Muscle layer of colon (tissue), 2 donors: ENCODE data around the gene GPT2.
"Not testable (repeated sequence)": the region's sequence is repeated elsewhere in the genome, so short reads cannot be mapped to it uniquely, and the experiment has no call there.

Source experiments
- H3K27ac ChIP-seq: one replicate; pipeline ENCODE4 v1.7.0; 2013; ENCODE audit warnings: low read depth, mild to moderate bottlenecking, low read length, moderate library complexity
- H3K27me3 ChIP-seq, 2 donors: one replicate each; pipeline ENCODE4 v1.7.0; 2013; ENCODE audit warnings: low read length in 2 of 2, mild to moderate bottlenecking in 2 of 2; ENCODE audit not compliant: insufficient read depth in 2 of 2, control insufficient read depth in 1 of 2
- H3K36me3 ChIP-seq: one replicate; pipeline ENCODE4 v1.7.0; 2013; ENCODE audit warnings: mild to moderate bottlenecking, low read length; ENCODE audit not compliant: insufficient read depth
- H3K4me1 ChIP-seq: one replicate; pipeline ENCODE4 v1.7.0; 2013; ENCODE audit warnings: mild to moderate bottlenecking, low read length; ENCODE audit not compliant: insufficient read depth
- H3K4me3 ChIP-seq, 2 donors: one replicate each; pipeline ENCODE4 v1.7.0; 2013; ENCODE audit warnings: low read length in 2 of 2, low read depth in 1 of 2, mild to moderate bottlenecking in 1 of 2, moderate library complexity in 1 of 2
- H3K9ac ChIP-seq: one replicate; pipeline ENCODE4 v1.7.0; 2013; ENCODE audit warnings: low read length
- H3K9me3 ChIP-seq: one replicate; pipeline ENCODE4 v1.7.0; 2013; ENCODE audit warnings: mild to moderate bottlenecking, low read length
- donor health status: abdominal sarcoma.
- donor health status: Adenocarcinoma of cecum.

Gene GPT2

DNA sequence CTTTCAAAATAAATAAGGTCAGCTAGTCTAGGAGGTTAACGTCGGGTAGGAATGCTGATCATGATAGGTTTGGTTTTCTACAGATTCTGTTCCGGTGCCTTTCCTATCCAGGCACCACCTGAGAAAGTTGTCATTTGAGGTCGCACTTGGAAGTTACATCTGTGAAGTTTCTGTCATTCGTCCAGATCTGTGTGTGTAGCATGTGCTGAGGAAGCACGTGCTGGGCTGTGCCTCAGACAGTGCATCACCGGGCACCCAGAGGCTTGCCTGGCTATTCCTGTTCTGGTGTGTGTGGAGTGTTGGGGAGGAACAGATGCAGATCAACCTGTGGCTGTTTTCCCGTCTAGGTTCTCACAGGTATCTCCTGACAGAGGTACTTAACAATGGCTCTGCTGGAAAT, 46.7 kb downstream of the GPT2 start:
- Histone ChIP-seq H3K27me3 (no peaks in the 10 kb centered on the region), H3K4me3 (no peak overlapping the region), H3K27ac (no peak overlapping the region), H3K9me3 (no peaks in the 10 kb centered on the region), H3K36me3 (peaks cover 11% of the 10 kb centered on the region), H3K9ac (no peak overlapping the region), H3K4me1 (no peaks in the 10 kb centered on the region)

DNA sequence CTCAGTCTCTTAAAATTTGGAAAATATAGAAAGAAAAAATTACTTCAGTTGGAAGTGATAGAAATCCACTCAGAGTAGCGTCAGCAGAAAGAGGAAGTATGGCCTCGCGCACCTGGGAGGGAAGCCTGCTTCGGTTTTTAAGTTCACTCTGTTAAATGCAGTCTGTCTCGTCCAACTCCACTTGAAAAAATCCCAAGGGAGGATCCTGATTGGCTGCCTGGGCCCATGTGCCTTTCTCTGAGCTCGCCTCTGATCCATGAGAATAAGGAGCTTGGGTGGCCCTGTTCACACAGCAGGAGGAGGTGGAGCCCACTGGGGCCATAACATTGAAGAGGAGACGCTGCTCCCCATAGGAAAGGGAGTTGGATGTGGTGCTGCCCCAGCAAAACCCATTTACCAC, 48.6 kb downstream of the GPT2 start:
- H3K9ac ChIP-seq: no peak overlapping the region

DNA sequence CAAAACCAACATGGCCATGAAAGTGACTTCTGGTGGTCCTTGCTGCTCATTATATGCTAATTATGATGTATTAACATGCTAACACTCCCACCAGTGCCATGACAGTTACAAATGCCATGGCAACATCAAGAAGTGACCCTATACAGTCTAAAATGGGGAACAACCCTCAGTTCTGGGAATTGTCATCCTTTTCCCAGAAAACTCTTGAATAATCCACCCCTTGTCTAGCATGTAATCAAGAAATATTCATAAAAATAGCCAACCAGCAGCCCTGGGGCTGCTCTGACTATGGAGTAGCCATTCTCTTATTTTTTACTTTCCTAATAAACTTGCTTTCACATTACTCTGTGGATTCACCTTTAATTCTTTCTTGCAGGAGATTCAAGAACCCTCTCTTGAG, 53.4 kb downstream of the GPT2 start:
- Histone ChIP-seq H3K36me3 (no peaks in the 10 kb centered on the region), H3K27me3 (no peaks in the 10 kb centered on the region), H3K9me3 (no peaks in the 10 kb centered on the region), H3K4me1 (no peaks in the 10 kb centered on the region), H3K27ac (no peak overlapping the region), H3K9ac (no peak overlapping the region), H3K4me3 (no peak overlapping the region)

More for the DNA sequence above, 48.6 kb downstream of the GPT2 start:
- no peaks in the 10 kb centered on the region for H3K27me3 ChIP-seq
- no peaks in the 10 kb centered on the region for H3K9me3 ChIP-seq
- H3K4me3 ChIP-seq: no peak overlapping the region
- H3K36me3 ChIP-seq: no peaks in the 10 kb centered on the region
- no peaks in the 10 kb centered on the region for H3K4me1 ChIP-seq
- H3K27ac ChIP-seq: no peak overlapping the region

DNA sequence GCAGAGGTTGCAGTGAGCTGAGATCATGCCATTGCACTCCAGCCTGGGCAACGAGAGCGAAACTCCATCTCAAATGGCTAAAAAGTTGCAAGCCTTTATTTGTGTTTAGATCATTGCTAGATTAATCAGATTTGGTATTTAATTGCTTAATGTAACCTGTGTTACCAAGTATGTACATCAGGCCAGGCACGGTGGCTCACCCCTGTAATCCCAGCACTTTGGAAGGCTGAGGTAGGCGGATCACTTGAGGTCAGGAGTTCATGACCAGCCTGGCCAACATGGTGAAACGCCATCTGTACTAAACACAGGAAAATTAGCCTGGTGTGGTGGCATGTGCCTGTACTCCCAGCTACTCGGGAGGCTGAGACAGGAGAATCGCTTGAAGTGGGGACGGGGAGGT, 60.6 kb downstream of the GPT2 start:
- not testable (repeated sequence) for H3K27me3 ChIP-seq, H3K9ac ChIP-seq, H3K36me3 ChIP-seq, H3K9me3 ChIP-seq, H3K4me1 ChIP-seq, H3K27ac ChIP-seq, H3K4me3 ChIP-seq

DNA sequence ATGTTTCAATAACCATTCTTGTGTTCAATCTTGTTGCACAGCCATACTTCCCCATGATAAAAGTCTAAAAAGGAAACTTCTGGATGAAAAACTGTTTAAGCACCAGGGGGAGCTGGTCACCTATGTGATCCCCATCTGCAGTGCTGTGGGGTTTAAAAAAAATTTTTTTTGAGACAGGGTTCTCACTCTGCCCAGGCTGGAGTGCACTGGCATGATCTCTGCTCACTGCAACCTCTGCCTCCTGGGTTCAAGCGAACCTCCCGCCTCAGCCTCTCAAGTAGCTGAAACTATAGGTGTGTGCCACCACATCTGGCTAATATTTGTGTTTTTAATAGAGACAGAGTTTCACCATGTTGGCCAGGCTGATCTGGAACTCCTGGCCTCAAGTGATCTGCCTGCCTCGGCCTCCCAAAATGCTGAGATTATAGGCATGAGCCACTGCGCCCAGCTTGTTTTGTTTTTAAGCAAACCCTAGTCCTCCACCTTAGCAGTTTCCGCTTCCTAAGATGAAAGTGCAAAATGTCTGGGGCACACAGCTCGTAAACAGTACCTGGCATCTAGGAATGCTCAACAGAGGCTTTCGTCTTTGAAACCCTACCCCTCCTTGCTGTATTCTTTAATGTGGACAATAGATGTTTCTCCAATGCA, 63.9 kb downstream of the GPT2 start:
- no peak overlapping the region for H3K9ac ChIP-seq
- H3K4me1 ChIP-seq: no peaks in the 10 kb centered on the region
- no peaks in the 10 kb centered on the region for H3K9me3 ChIP-seq
- no peaks in the 10 kb centered on the region for H3K36me3 ChIP-seq
- no peak overlapping the region for H3K4me3 ChIP-seq
- no peak overlapping the region for H3K27ac ChIP-seq
- no peaks in the 10 kb centered on the region for H3K27me3 ChIP-seq

DNA sequence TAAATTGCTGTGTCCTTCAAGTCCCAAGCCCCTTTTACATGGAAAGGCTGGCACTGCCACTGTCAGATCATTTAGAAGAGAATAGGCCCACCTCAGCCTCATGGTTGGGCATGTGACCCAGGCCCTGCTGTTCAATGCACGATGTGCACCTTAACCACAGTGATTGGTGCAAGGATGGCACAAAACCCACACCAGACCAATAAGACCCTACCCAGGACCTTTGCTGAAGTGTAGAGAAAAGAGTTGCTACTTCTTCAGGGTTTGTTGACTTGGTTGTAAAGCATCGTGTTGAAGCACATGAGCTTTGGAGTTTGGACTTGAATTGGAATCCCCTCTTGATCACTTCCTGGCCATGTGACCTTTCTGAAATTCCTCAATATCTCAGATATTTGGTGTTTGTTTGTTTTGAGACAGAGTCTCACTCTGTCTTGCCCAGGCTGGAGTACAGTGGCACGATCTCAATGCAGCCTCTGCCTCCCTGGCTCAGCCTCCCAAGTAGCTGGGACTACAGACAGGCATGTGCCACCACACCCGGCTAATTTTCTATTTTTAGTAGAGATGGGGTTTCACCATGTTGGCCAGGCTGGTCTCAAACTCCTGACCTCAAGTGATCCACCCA, 64.5 kb downstream of the GPT2 start:
- no peak overlapping the region for H3K27ac ChIP-seq
- H3K27me3 ChIP-seq: no peaks in the 10 kb centered on the region
- no peak overlapping the region for H3K9ac ChIP-seq
- no peaks in the 10 kb centered on the region for H3K4me1 ChIP-seq
- H3K4me3 ChIP-seq: no peak overlapping the region
- H3K9me3 ChIP-seq: no peaks in the 10 kb centered on the region
- no peaks in the 10 kb centered on the region for H3K36me3 ChIP-seq

DNA sequence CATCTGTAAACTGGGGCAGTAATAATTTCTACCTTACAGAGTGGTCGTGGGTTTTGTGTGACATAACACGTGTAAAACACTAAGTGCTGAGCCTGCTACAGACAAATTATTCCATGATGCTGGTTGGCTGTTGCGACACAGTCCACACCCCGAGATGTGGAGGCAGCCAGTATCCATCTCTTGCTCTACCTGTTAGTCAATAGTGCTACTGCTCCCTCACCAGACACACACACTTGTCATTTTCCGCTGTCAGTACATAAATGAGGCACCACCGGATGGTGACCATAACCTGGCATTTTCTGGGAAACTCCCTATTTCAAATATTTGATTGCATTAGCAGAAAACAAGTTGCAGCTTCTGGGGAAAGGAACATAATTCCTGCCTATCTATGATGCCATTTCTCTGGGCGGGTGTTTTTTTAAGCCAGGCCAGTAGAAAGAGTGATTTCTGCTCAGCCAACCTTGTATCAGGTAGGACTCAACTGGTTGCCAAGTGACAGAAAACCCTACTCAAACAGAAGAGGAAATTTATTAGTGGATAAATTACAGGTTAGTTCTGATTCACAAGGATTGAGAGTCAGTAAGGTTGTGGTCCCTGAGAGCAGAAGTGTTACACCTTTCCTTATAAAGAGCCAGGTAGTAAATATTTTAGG, 65.2 kb downstream of the GPT2 start:
- no peaks in the 10 kb centered on the region for H3K9me3 ChIP-seq
- H3K4me1 ChIP-seq: no peaks in the 10 kb centered on the region
- H3K36me3 ChIP-seq: no peaks in the 10 kb centered on the region
- H3K4me3 ChIP-seq: no peak overlapping the region
- no peak overlapping the region for H3K9ac ChIP-seq
- no peak overlapping the region for H3K27ac ChIP-seq
- H3K27me3 ChIP-seq: no peaks in the 10 kb centered on the region

DNA sequence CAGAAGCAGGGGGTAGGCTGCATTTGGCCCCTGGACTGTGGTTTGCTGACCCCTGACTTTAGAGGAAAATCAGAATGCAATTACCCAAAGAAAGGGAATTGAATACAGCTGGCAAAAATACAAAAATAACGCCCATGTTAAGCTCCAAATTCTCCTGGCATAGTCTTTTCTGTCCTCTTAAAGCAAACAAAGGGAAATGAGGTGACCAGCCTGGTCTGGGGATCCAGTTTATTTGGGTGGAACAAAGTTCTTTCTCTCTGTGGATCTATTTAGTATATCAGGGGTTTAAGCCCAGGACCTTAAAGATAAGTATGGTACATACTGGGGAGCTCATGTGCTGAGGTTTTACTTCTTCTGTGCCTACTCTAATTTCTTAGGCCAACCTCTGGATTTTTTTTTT, 65.8 kb downstream of the GPT2 start:
- H3K9ac ChIP-seq: no peak overlapping the region
- H3K27ac ChIP-seq: no peak overlapping the region
- no peaks in the 10 kb centered on the region for H3K9me3 ChIP-seq
- H3K36me3 ChIP-seq: peaks cover 5% of the 10 kb centered on the region
- no peak overlapping the region for H3K4me3 ChIP-seq
- H3K27me3 ChIP-seq: no peaks in the 10 kb centered on the region
- no peaks in the 10 kb centered on the region for H3K4me1 ChIP-seq

DNA sequence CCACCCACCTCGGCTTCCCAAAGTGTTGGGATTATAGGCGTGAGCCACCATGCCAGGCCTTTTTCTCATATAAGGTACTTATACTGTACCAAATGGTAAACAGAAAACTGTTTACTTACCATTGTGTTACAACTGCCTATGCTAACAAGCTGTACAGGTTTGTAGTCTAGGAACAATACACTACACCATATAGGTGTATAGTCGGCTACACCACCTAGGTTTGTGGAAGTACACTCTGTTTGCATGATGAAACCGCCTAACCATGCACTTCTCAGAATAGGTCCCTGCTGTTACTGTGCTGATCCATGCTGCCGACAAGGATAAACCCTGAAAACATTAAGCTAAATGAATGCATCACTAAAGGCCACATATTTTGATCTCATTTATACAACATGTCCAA, 70.4 kb downstream of the GPT2 start:
- Histone ChIP-seq H3K27ac (no peak overlapping the region), H3K4me1 (no peaks in the 10 kb centered on the region), H3K9me3 (no peaks in the 10 kb centered on the region), H3K4me3 (no peak overlapping the region), H3K27me3 (no peaks in the 10 kb centered on the region), H3K9ac (no peak overlapping the region), H3K36me3 (peaks cover 44% of the 10 kb centered on the region)

DNA sequence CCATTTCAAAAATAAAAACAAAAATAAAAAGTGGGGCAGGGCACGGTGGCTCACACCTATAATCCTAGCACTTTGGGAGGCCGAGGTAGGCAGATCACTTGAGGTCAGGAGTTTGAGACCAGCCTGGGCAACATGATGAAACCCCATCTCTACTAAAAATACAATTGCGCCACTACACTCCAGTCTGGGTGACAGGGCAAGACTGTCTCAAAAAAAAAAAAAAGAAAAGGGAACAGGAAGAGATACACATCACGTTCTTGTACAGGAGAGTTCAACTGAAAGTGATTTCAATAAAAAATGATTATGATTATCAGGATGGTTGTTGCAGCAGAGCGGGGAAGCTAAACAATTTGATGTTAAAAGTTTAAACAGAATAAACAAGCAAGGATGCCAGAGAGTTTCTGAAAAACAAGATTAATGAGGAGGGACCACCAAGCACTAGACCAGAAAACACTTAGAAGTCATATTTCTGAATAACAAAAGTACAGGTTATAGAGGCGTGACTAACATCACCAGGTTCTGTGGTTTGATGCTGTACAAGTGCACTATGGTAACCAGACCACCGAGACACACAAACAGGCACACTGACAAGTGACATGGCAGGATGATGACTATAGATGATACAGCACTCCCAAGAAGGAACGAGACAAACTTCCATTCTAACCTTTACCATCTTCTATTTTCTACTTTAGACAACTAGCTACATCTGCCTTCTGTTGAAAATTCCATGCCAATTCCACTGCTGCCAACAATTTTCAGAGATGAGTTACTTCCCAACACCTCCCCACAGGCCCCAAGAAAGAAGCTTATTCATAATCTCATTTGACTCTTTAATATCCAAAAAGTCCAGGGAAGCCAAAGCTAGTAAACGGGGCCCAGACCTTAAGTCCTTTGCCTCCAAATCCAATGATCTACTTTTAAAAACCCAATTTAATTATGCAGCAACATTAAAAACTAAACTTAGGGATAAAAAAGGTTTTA, 77.5 kb downstream of the GPT2 start:
- Histone ChIP-seq H3K36me3 (peaks cover 72% of the 10 kb centered on the region), H3K27ac (no peak overlapping the region), H3K4me3 (no peak overlapping the region), H3K9me3 (no peaks in the 10 kb centered on the region), H3K9ac (no peak overlapping the region), H3K27me3 (no peaks in the 10 kb centered on the region), H3K4me1 (peaks cover 13% of the 10 kb centered on the region)

DNA sequence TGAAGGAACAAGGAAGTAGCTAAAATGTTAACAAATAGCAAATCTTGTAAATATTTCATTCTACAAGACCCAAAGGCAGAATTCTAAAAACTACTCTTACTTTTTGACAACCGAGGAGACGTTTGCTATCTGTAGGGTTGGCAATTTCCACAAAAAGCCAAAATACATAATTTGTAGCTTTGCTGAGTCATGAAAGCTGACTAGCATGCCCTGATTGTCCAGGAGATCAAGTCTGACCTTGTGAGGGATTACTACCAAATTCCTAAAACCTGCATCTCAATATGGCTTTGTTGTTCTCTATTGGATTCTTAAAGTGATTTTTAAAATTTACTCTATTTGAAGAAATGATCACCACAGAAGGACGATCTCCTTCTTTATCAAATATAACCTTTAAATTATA, 78.5 kb downstream of the GPT2 start:
- Histone ChIP-seq H3K9me3 (no peaks in the 10 kb centered on the region), H3K36me3 (peaks cover 72% of the 10 kb centered on the region), H3K27ac (no peak overlapping the region), H3K9ac (no peak overlapping the region), H3K4me1 (peaks cover 13% of the 10 kb centered on the region), H3K4me3 (no peak overlapping the region), H3K27me3 (no peaks in the 10 kb centered on the region)
